Peyer's patch (tissue), 4 donors: ENCODE measurements around the gene LPIN1.

ENCODE experiments used
- CTCF ChIP-seq, 6 experiments: fragments of 450-650 bp in 4 of 6; fragments of 200-600 bp in 2 of 6; sonication (generic) in 1 of 6; IDR thresholded peaks; one replicate each; pipeline ENCODE4 v1.5.1; 2017 to 2019; ENCODE audit warnings: antibody characterized with exemption in 6 of 6, mild to moderate bottlenecking in 3 of 6, moderate library complexity in 1 of 6
- POLR2A ChIP-seq, 2 donors: fragments of 450-650 bp; IDR thresholded peaks; one replicate each; pipeline ENCODE4 v1.5.1; 2017; ENCODE audit warnings: antibody characterized with exemption in 2 of 2, mild to moderate bottlenecking in 2 of 2, moderate library complexity in 2 of 2

GRCh38 chr2:11761259-11761658 is 14.8 kb downstream of the LPIN1 start:
- TF ChIP-seq POLR2A (IDR thresholded peaks at IDR 0.05) (no peak), CTCF (IDR thresholded peaks at IDR 0.05) (no peak)
